Measurements from ENCODE around the gene NUTM2B. TPM values are rescaled to one million over a fixed set of nuclear protein-coding genes. Genes with fewer than 3 reads are reported as not detected.
A peak's percentile ranks its signal among the peaks of the same experiment; 100 is the strongest.
"Not testable (repeated sequence)": the region's sequence is repeated elsewhere in the genome, so short reads cannot be mapped to it uniquely, and the experiment has no call there.

The NUTM2B gene
- total and polyA plus RNA-seq, 9 of the 15 experiments (the other 6 are each of a cell fraction or from before 2014, with no cell fraction given), result 0.40 to 2.5 (median 0.80) TPM; not detected in 2

- intact Hi-C loops (cut with micrococcal nuclease); H3K36me3 ChIP-seq (ENCODE audit: control insufficient read depth, insufficient read depth, low read length); FAIRE-seq; H3K27ac ChIP-seq (ENCODE audit: extremely low read depth, low read depth, low read length); POLR2A ChIA-PET; H3K9me3 ChIP-seq (replicated peaks; ENCODE audit: control insufficient read depth, insufficient read depth, low read depth, low read length); in situ Hi-C loops (cut with MboI); H3K4me3 ChIP-seq; H3K4me2 ChIP-seq (ENCODE audit: insufficient read depth, low read length); H4K20me1 ChIP-seq (replicated peaks; ENCODE audit: control insufficient read depth, insufficient read depth, low read length); BruUV-seq (replicated peaks); H3K9ac ChIP-seq (ENCODE audit: insufficient read depth in 1 of 2, low read depth in 2 of 2, low read length in 2 of 2); CTCF ChIA-PET (ENCODE audit: low intra/inter-chr PET ratio); ATAC-seq; DNase-seq (ENCODE audit: extremely low read depth in 1 of 4, low spot score in 3 of 4); H3K27me3 ChIP-seq (ENCODE audit: control insufficient read depth in 2 of 2, insufficient read depth in 2 of 2, low read length in 2 of 2); H3K9me1 ChIP-seq (ENCODE audit: control insufficient read depth, insufficient read depth, low read length); H3K4me1 ChIP-seq (replicated peaks in 1 of 2; ENCODE audit: control insufficient read depth in 2 of 2, insufficient read depth in 2 of 2, low read length in 2 of 2); H2AFZ ChIP-seq (ENCODE audit: low read depth, low read length); H3K79me2 ChIP-seq (ENCODE audit: control insufficient read depth, insufficient read depth, low read length): not testable (repeated sequence)
- WGBS (ENCODE audit: insufficient coverage, low coverage, missing lambda C conversion rate), result 85% methylated on average over 34 of the region's 41 CpGs
Measured at GRCh38 chr10:79683884-79684720, 18.9 kb upstream of the NUTM2B start.

GRCh38 chr10:79685044-79685685 lies 17.9 kb upstream of the NUTM2B start:
- BruUV-seq (replicated peaks); CTCF ChIA-PET (ENCODE audit: low intra/inter-chr PET ratio); H4K20me1 ChIP-seq (replicated peaks; ENCODE audit: control insufficient read depth, insufficient read depth, low read length); H3K27ac ChIP-seq (ENCODE audit: extremely low read depth, low read depth, low read length); H2AFZ ChIP-seq (ENCODE audit: low read depth, low read length); in situ Hi-C loops (cut with MboI); H3K4me3 ChIP-seq; H3K4me2 ChIP-seq (ENCODE audit: insufficient read depth, low read length); H3K4me1 ChIP-seq (replicated peaks in 1 of 2; ENCODE audit: control insufficient read depth in 2 of 2, insufficient read depth in 2 of 2, low read length in 2 of 2); H3K9me1 ChIP-seq (ENCODE audit: control insufficient read depth, insufficient read depth, low read length); H3K9ac ChIP-seq (ENCODE audit: insufficient read depth in 1 of 2, low read depth in 2 of 2, low read length in 2 of 2); H3K36me3 ChIP-seq (ENCODE audit: control insufficient read depth, insufficient read depth, low read length); POLR2A ChIA-PET; H3K9me3 ChIP-seq (replicated peaks; ENCODE audit: control insufficient read depth, insufficient read depth, low read depth, low read length); H3K79me2 ChIP-seq (ENCODE audit: control insufficient read depth, insufficient read depth, low read length); H3K27me3 ChIP-seq (ENCODE audit: control insufficient read depth in 2 of 2, insufficient read depth in 2 of 2, low read length in 2 of 2); intact Hi-C loops (cut with micrococcal nuclease): not testable (repeated sequence)
- TF ChIP-seq CTCF (IDR thresholded peaks at IDR 0.05 in 2 of 3, conservative IDR thresholded peaks at IDR 0.05 in 1 of 3; ENCODE audit: insufficient read depth in 2 of 3, low read depth in 1 of 3, low read length in 3 of 3), result peak in 2 of 3 experiments; percentile 15 to 24; a peak in 2 of 6 replicates
- TF ChIP-seq CREM (IDR thresholded peaks at IDR 0.05; ENCODE audit: low read depth), result peak; percentile 52
- DNase-seq (ENCODE audit: extremely low read depth in 1 of 4, low spot score in 3 of 4), result peak in 1 of 4 experiments; percentile 65
- WGBS (ENCODE audit: insufficient coverage, low coverage, missing lambda C conversion rate), result 80% methylated on average over 21 of the region's 21 CpGs
- peak; percentile 92 for ATAC-seq
- peak; percentile 60 for FAIRE-seq

GRCh38 chr10:79686595-79686994 lies 16.4 kb upstream of the NUTM2B start:
- H4K20me1 ChIP-seq (replicated peaks; ENCODE audit: control insufficient read depth, insufficient read depth, low read length); H3K9me3 ChIP-seq (replicated peaks; ENCODE audit: control insufficient read depth, insufficient read depth, low read depth, low read length); H3K4me2 ChIP-seq (ENCODE audit: insufficient read depth, low read length); H3K27ac ChIP-seq (ENCODE audit: extremely low read depth, low read depth, low read length); H3K36me3 ChIP-seq (ENCODE audit: control insufficient read depth, insufficient read depth, low read length); intact Hi-C loops (cut with micrococcal nuclease); H3K4me1 ChIP-seq (replicated peaks in 1 of 2; ENCODE audit: control insufficient read depth in 2 of 2, insufficient read depth in 2 of 2, low read length in 2 of 2); H3K9ac ChIP-seq (ENCODE audit: insufficient read depth in 1 of 2, low read depth in 2 of 2, low read length in 2 of 2); DNase-seq (ENCODE audit: extremely low read depth in 1 of 4, low spot score in 3 of 4); POLR2A ChIA-PET; H3K4me3 ChIP-seq; BruUV-seq (replicated peaks); H3K79me2 ChIP-seq (ENCODE audit: control insufficient read depth, insufficient read depth, low read length); ATAC-seq; CTCF ChIA-PET (ENCODE audit: low intra/inter-chr PET ratio); H3K9me1 ChIP-seq (ENCODE audit: control insufficient read depth, insufficient read depth, low read length); H2AFZ ChIP-seq (ENCODE audit: low read depth, low read length); in situ Hi-C loops (cut with MboI); FAIRE-seq; H3K27me3 ChIP-seq (ENCODE audit: control insufficient read depth in 2 of 2, insufficient read depth in 2 of 2, low read length in 2 of 2): not testable (repeated sequence)
- 86% methylated on average over 4 of the region's 4 CpGs for WGBS (ENCODE audit: insufficient coverage, low coverage, missing lambda C conversion rate)
